ENCODE results near the gene GSTP1. TPM values are rescaled to one million over a fixed set of nuclear protein-coding genes. Genes with fewer than 3 reads are reported as not detected.
A peak's percentile ranks its signal among the peaks of the same experiment; 100 is the strongest.
"Not testable (repeated sequence)": the region's sequence is repeated elsewhere in the genome, so short reads cannot be mapped to it uniquely, and the experiment has no call there.

GSTP1 gene
- total and polyA plus RNA-seq, 12 donors: 249 to 642 (median 332) TPM

GRCh38 chr11:67556244-67556643 lies 27.4 kb upstream of the GSTP1 start:
- H3K4me1 ChIP-seq: peaks cover 0 to 13% (median 5%) of the 10 kb centered on the region in 9 donors
- no peak overlapping the region for H3K4me3 ChIP-seq
- H3K36me3 ChIP-seq: no peaks in the 10 kb centered on the region
- WGBS, 2 donors: 63 to 71% methylated on average over 3 of the region's 3 CpGs
- intact Hi-C loops (cut with DNase I): loop anchor here in 1 of 10 donors (5.0 kb wide), 1 partner anchor 49 kb away; the partner anchor contains the start of genes CDK2AP2 and PITPNM1
- TF ChIP-seq CTCF (IDR thresholded peaks at IDR 0.05): no peak
- H3K27me3 ChIP-seq: peaks cover 0 to 4% (median 0%) of the 10 kb centered on the region in 7 donors
- ATAC-seq: no peak
- no peak overlapping the region for H3K27ac ChIP-seq
- no peak for DNase-seq
- H3K9me3 ChIP-seq: no peaks in the 10 kb centered on the region

- H3K27ac ChIP-seq: peak overlapping the region in 9 of 10 donors; percentile 16 to 73 (median 51)
- TF ChIP-seq CTCF (IDR thresholded peaks at IDR 0.05): no peak
These were observed 25.4 kb upstream of the GSTP1 start for GRCh38 chr11:67558084-67558772.

GRCh38 chr11:67561971-67562619 lies 21.5 kb upstream of the GSTP1 start:
- Histone ChIP-seq H3K4me3 (no peak overlapping the region), H3K27me3 (peaks cover 0 to 4% (median 0%) of the 10 kb centered on the region in 7 donors), H3K27ac (peak overlapping the region in 2 of 10 donors; percentile 50 to 66), H3K9me3 (no peaks in the 10 kb centered on the region), H3K4me1 (peaks cover 0 to 32% (median 18%) of the 10 kb centered on the region in 9 donors), H3K36me3 (no peaks in the 10 kb centered on the region)
- DNase-seq (no peak), ATAC-seq (no peak)
- TF ChIP-seq CTCF (IDR thresholded peaks at IDR 0.05): no peak
- 80 to 81% methylated on average over 10 of the region's 10 CpGs for WGBS, 2 donors
- intact Hi-C loops (cut with DNase I): no loop called here

More at GRCh38 chr11:67558084-67558772, 25.4 kb upstream of the GSTP1 start:
- Histone ChIP-seq H3K27me3 (peaks cover 0 to 4% (median 0%) of the 10 kb centered on the region in 7 donors), H3K9me3 (no peaks in the 10 kb centered on the region), H3K4me3 (peak overlapping the region in 3 of 10 donors; percentile 1 to 14 (median 5)), H3K36me3 (no peaks in the 10 kb centered on the region), H3K4me1 (peaks cover 0 to 19% (median 8%) of the 10 kb centered on the region in 9 donors)
- ATAC-seq (peak; percentile 74 to 96 (median 92)), DNase-seq (peak; percentile 61 to 67)
- WGBS, 2 donors: 24 to 40% methylated on average over 19 of the region's 19 CpGs
- intact Hi-C loops (cut with DNase I): loop anchor here in 1 of 10 donors (5.0 kb wide), 1 partner anchor 51 kb away; the partner anchor contains the start of genes CDK2AP2 and PITPNM1

GRCh38 chr11:67562963-67563704 lies 20.5 kb upstream of the GSTP1 start:
- DNase-seq (no peak), ATAC-seq (peak in 1 of 8 donors; percentile 3)
- Histone ChIP-seq H3K4me1 (peaks cover 0 to 30% (median 18%) of the 10 kb centered on the region in 9 donors), H3K4me3 (no peak overlapping the region), H3K9me3 (no peaks in the 10 kb centered on the region), H3K36me3 (no peaks in the 10 kb centered on the region), H3K27me3 (peaks cover 0 to 4% (median 0%) of the 10 kb centered on the region in 7 donors), H3K27ac (peak overlapping the region in 8 of 10 donors; percentile 50 to 75 (median 62))
- intact Hi-C loops (cut with DNase I): no loop called here
- WGBS, 2 donors: 62 to 69% methylated on average over 10 of the region's 10 CpGs
- TF ChIP-seq CTCF (IDR thresholded peaks at IDR 0.05): no peak

- intact Hi-C loops (cut with DNase I); H3K27me3 ChIP-seq; H3K9me3 ChIP-seq; H3K4me3 ChIP-seq; H3K36me3 ChIP-seq: not testable (repeated sequence)
- H3K27ac ChIP-seq: peak overlapping the region in 8 of 10 donors; percentile 30 to 75 (median 62)
- ATAC-seq (peak; percentile 59 to 91 (median 83)), DNase-seq (peak; percentile 38 to 73)
- 13 to 20% methylated on average over 11 of the region's 11 CpGs for WGBS, 2 donors
- peaks cover 0 to 26% (median 18%) of the 10 kb centered on the region in 9 donors for H3K4me1 ChIP-seq
These were observed 19.9 kb upstream of the GSTP1 start for GRCh38 chr11:67563705-67564114.

All from heart right ventricle (tissue), 16 donors.